Measurements from ENCODE around the gene NEAT1. TPM values are rescaled to one million over a fixed set of nuclear protein-coding genes. Genes with fewer than 3 reads are reported as not detected.

NEAT1 gene
- total and polyA plus RNA-seq, 2 of the 8 experiments (the other 6 are each of a cell fraction or from before 2014, with no cell fraction given): 2.4 to 10.7 TPM

DNA sequence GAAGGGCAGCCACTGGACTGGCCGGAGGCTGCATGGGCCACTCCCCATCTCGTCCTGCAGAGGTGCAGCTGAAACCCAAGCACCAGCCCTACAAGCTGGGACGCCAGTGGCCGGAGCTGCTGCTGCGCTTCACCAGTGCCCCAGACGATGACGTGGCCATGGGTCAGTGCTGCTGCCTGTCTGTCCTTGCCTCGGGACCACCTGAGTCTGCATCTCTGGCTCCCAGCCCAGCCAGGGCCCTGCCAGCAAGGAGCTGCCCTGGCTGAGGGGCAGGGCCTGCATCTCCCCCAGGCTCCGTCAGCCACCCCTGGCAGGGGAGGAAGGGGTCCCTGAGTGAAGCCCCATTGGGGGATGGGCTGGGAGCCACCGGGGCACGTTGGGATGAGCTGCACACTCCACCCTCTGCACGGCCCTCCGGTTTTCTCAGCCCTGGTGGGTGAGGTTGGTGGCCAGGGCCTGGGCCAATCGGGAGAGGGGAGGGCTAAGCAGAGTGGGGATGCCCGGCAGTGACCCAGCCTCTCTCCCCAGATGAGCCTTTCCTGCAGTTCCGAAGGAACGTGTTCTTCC, 29.0 kb upstream of the NEAT1 start:
- no peak overlapping the region for H2BK120ac ChIP-seq (replicated peaks; ENCODE audit: low read depth, low read length)
- H3K4me3 ChIP-seq (ENCODE audit: extremely low read depth in 1 of 4, insufficient read depth in 2 of 4, low read depth in 3 of 4, low read length in 4 of 4): no peak overlapping the region
- H4K5ac ChIP-seq (ENCODE audit: insufficient read length, low read depth, low read length): no peak overlapping the region
- no peak overlapping the region for H2BK12ac ChIP-seq (ENCODE audit: low read depth, low read length)
- no peak overlapping the region for H3K9ac ChIP-seq (replicated peaks in 1 of 4; ENCODE audit: extremely low read depth in 1 of 4, low read depth in 3 of 4, low read length in 3 of 4)
- no peak overlapping the region for H3K4ac ChIP-seq (replicated peaks; ENCODE audit: insufficient read length, low read depth, low read length)
- no peak overlapping the region for H4K91ac ChIP-seq (replicated peaks; ENCODE audit: insufficient read length, low read length)
- H2AFZ ChIP-seq (ENCODE audit: low read length): no peak overlapping the region
- FAIRE-seq (no peak), DNase-seq (ENCODE audit: low read depth in 1 of 2, low spot score in 2 of 2) (no peak)
- no peak overlapping the region for H3K56ac ChIP-seq (replicated peaks; ENCODE audit: insufficient read length, low read depth, low read length)
- H2BK15ac ChIP-seq (ENCODE audit: low read length): no peak overlapping the region
- whole genome bisulfite sequencing, 2 experiments (ENCODE audit: extremely low coverage in 1 of 2, insufficient coverage in 1 of 2, insufficient read length in 1 of 2, insufficient replicate concordance in 2 of 2, low coverage in 1 of 2, low lambda C conversion rate in 2 of 2, missing lambda C conversion rate in 1 of 2): 84% methylated on average over 17 of the region's 17 CpGs; no CpG with 5 or more reads in 1 of the 2 experiments
- H4K8ac ChIP-seq (ENCODE audit: extremely low read depth, insufficient read depth, low read length): no peak overlapping the region
- no peak overlapping the region for H2AK5ac ChIP-seq (ENCODE audit: low read depth, low read length)
- no peaks in the 10 kb centered on the region for H3K9me3 ChIP-seq (ENCODE audit: insufficient read depth in 2 of 2, low read depth in 1 of 2, low read length in 1 of 2)
- no peak overlapping the region for H3K14ac ChIP-seq (ENCODE audit: insufficient read length)
- no peaks in the 10 kb centered on the region for H3K23me2 ChIP-seq (ENCODE audit: low read depth, low read length)
- peaks cover 0 to 4% of the 10 kb centered on the region in 2 experiments for H4K20me1 ChIP-seq (replicated peaks in 1 of 2; ENCODE audit: control insufficient read depth in 1 of 2, insufficient read depth in 2 of 2, low read length in 2 of 2)
- no peaks in the 10 kb centered on the region for H3K27me3 ChIP-seq (replicated peaks in 1 of 4; ENCODE audit: control insufficient read depth in 3 of 4, extremely low read depth in 1 of 4, insufficient read depth in 3 of 4, low read length in 3 of 4)
- H3K4me1 ChIP-seq (replicated peaks in 1 of 4; ENCODE audit: control insufficient read depth in 3 of 4, insufficient read depth in 4 of 4, low read length in 3 of 4): peaks cover 0 to 14% (median 5%) of the 10 kb centered on the region in 4 experiments; a peak in 5 of 7 replicates
- H3K18ac ChIP-seq (ENCODE audit: extremely low read depth, low read length): no peak overlapping the region
- H3K23ac ChIP-seq (ENCODE audit: insufficient read length): no peak overlapping the region
- H3K79me1 ChIP-seq (ENCODE audit: low read depth, low read length): peaks cover 2% of the 10 kb centered on the region; the same call in 1 of the 2 replicates
- no peak overlapping the region for H2BK5ac ChIP-seq (ENCODE audit: low read depth, low read length)
- H3K79me2 ChIP-seq (ENCODE audit: control insufficient read depth in 1 of 2, insufficient read depth in 2 of 2, low read length in 2 of 2): no peaks in the 10 kb centered on the region
- no peak overlapping the region for H2BK20ac ChIP-seq (ENCODE audit: low read length)
- no peak overlapping the region for H3K4me2 ChIP-seq (ENCODE audit: insufficient read depth in 1 of 2, low read depth in 2 of 2, low read length in 2 of 2)
- H3K27ac ChIP-seq (ENCODE audit: low read depth, low read length): no peak overlapping the region
- peaks cover 0 to 4% (median 0%) of the 10 kb centered on the region in 4 experiments; a peak in 2 of 8 replicates for H3K36me3 ChIP-seq (ENCODE audit: control insufficient read depth in 2 of 4, insufficient read depth in 4 of 4, low read length in 3 of 4)
- CTCF ChIA-PET (ENCODE audit: partially characterized antibody): interaction anchor here (0.7 to 4.5 kb wide), 14 partner anchors 10 to 118 kb away, joined by 3 to 29 read pairs (median 3); partner anchors contain the start of gene NEAT1
- POLR2A ChIA-PET (ENCODE audit: partially characterized antibody): interaction anchor here (0.8 to 17.0 kb wide), 8 partner anchors 9 to 109 kb away, joined by 3 to 202 read pairs (median 4); partner anchors contain the start of genes MALAT1 and NEAT1
- TF ChIP-seq CBX5 (IDR thresholded peaks at IDR 0.05; ENCODE audit: low read depth, low read length): no peak
- TF ChIP-seq TBP (IDR thresholded peaks at IDR 0.05; ENCODE audit: low read depth, low read length): no peak
- no peak for TF ChIP-seq ZNF274 (IDR thresholded peaks at IDR 0.05; ENCODE audit: borderline replicate concordance, extremely low read depth, low read length)
- TF ChIP-seq, protein P1, sequence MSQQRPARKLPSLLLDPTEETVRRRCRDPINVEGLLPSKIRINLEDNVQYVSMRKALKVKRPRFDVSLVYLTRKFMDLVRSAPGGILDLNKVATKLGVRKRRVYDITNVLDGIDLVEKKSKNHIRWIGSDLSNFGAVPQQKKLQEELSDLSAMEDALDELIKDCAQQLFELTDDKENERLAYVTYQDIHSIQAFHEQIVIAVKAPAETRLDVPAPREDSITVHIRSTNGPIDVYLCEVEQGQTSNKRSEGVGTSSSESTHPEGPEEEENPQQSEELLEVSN (IDR thresholded peaks at IDR 0.05): no peak
- no peak for TF ChIP-seq SP2 (IDR thresholded peaks at IDR 0.05; ENCODE audit: low read length)
- TF ChIP-seq SIN3A (conservative IDR thresholded peaks at IDR 0.05 in 1 of 2, IDR thresholded peaks at IDR 0.05 in 1 of 2; ENCODE audit: low read depth in 1 of 2, low read length in 2 of 2): no peak
- TF ChIP-seq MAX (IDR thresholded peaks at IDR 0.05): no peak
- TF ChIP-seq MAFK (IDR thresholded peaks at IDR 0.05; ENCODE audit: low read depth, low read length): no peak
- no peak for TF ChIP-seq RNF2 (IDR thresholded peaks at IDR 0.05; ENCODE audit: borderline replicate concordance, low read depth, low read length, missing control alignments, poor library complexity, severe bottlenecking)
- TF ChIP-seq SRF (IDR thresholded peaks at IDR 0.05; ENCODE audit: low read depth, low read length): no peak
- no peak for TF ChIP-seq TEAD4 (IDR thresholded peaks at IDR 0.05; ENCODE audit: low read depth, low read length)
- TF ChIP-seq TAF1 (IDR thresholded peaks at IDR 0.05; ENCODE audit: low read depth, low read length): no peak

Measured in H1 (cell line).